COR-L47 (cell line): ENCODE data around the gene UTS2R.
A peak's percentile ranks its signal among the peaks of the same experiment; 100 is the strongest.
"Not testable (repeated sequence)": the region's sequence is repeated elsewhere in the genome, so short reads cannot be mapped to it uniquely, and the experiment has no call there.

Experiments used
- DNase-seq: peaks from one replicate; lab custom pipeline; 2025; lab: John Stamatoyannopoulos, UW

Gene UTS2R

DNA sequence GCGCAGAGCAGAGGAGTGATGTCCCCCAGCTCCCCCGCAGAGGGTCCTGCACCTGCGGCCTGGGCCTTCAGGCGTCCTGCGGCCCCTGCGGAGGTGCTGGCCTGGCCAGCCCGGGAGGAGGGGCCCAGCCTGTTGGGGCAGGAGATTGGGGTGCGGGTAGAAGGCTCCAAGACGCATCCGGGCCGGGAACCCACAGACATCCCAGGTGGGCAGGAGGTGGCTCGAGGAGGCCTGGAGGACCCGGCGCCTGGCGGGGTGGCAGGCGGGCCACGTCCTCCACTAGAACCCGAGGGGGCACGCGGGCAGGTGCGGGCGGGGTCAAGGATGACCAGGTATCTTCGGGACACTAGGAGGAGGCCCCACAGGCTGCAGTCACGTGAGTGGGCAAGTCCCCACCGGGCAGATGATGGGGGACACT is 37.4 kb upstream of the UTS2R start:
- no peak for DNase-seq

DNA sequence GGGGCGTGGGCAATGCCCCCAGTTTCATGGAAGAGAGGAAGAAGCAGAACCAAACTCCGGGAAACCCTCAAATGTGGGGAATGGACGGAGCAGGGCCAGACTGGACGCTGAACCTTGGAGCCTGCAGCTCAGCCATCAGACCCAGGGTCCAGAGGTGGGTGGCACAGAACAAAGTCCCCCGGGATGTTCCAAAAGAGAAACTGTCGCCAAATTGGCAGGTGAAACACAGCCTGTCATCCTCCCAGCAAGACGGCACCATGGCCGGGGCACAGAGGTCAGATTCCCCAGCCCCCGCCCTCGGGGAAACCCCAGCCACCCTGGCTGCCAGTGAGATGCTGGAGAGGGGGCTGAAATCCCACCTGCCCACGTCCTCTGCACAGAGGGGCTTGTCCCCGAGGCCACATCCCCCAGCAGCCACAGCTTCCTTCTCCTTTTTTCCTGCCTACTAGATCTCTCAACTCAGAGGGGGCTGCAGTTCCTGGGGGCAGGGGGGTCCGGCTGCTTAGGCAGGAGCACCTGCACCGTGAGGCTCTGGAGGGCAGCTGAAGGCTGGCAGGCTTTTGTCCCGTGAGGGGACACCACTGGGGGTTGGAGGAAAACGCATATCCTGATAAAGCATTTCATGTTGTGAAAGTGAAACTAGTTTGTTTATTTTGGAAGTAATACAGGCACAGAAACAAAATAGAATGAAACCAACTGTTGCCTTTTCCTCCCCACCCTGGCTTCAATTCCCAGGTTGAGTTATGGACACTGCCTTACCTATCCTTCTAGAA is 36.8 kb upstream of the UTS2R start:
- no peak for DNase-seq

DNA sequence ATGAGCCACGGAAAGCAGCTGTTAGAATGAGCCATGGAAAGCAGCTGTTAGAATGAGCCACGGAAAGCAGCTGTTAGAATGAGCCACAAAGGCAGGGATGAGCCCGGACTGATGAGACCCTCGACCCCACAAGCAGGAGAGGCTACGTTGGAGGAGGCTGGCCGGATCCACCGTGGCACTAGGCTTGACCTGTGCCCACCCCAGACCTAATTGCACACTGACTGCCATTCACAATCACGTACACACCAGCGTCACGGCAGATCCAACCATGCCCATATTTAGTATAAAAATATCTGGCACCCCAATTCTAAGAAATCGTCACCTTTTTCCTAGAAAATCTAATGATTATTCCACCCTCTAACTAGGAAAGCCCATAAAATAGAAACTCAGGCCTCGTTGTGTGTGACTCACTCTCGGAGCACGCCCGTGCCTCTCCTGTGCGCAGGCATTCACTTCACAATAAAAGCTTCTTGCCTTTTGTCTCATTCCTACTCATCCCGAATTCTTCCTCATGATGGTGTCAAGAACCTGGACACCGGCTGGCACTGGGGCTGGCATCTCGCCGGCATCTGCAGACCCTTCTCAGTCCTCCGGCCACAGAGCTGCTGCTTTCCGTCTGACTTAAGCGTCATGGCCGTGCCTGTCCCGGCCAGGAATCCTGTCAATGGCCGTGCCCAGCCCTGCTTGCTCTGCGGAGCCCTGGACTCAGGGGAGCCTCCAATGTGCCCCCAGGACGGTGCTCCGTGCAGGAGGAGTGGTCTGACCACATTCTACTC is 32.5 kb upstream of the UTS2R start:
- DNase-seq: no peak

DNA sequence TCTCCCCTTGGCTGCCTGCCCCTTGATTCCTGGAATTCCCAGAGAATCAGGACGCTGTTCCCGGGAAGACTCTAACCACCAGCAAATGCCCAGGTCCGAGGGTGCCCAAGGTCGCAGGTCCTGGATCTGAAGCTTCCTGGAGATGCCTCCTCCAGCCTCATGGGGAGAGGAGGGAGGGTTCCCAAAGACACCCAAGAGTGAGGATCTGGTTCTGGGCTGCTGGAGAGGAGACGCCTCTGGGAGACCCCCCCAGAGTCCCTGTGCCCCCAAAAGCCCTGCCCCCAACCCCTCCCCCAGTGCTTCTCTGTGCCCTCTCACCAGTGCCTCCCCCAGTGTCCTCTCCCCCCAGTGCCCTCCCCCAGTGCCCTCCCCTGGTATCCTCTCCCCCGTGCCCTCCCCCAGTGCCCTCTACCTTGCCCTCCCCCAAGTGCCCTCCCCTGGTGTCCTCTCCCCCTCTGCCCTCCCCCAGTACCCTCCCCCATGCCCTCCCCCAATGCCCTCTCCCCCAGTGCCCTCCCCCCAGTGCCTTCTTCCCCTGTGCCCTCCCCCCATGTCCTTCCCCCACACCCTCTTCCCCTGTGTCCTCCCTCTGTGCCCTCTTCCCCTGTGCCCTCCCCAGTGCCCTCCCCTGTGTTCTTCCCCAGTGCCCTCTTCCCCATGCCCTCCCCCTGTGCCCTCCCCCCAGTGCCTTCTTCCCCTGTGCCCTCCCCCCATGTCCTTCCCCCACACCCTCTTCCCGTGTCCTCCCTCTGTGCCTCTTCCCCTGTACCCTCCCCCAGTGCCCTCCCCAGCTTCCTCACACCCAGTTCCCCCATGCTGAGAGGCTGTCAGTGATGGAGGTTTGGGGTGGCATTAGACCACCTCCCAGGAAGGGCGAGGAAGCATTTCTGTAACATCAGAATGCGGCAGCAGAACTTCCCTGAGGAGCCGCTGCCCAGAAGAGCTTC is 31.7 kb upstream of the UTS2R start:
- DNase-seq: no peak

DNA sequence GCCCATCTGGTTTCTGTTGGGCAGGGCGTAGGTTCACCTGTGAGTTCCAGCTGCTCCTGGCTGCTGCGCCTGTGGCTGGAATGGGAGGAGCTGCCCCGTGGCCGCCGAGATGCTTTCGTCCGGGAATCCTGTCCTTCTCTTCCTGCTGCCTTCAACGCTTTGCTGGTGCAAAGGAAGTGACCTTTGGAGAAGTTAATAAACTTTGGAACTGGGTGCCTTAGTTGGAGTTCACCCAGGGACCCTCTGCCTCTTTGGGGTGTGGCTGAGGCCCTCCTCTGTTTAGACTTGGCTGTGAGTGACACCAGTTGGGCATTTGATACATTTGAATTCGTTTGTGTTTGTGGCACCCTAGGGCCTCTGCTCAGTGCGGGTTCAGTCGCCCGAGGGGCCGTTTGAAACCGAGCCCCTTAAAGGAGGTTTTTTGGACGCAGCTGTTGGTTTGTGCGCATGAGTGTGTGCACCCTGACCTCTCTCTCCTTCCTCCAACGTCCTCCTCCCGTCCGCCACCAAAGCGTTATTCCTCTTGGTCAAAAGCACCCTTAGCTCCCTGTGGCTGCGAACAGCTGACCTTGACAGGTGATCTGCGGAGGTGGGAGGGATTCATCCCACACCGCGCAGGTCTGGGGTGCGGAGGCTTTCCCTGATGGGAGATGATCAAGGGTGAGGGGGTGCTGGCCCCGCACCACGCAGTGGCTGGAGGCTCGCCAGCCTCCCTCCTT is 29.0 kb upstream of the UTS2R start:
- DNase-seq: no peak

DNA sequence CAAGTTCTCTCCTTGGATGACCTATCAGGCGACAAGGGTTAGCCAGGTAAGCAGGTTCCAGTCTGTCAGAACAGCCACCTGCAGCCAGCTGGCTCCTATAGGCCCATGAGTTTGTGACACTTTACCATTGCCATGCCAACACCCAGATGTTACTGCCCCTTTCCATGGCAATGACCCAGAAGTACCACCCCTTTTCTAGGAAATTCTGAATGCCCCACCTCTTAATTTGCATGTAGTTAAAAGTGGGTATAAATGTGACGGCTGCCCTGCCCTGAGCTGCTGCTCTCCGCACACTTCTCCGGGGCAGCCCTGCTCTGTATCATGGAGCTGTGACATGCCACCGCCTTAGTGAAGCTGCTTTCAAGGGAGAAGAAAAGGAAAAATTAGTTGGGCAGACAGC is 28.0 kb upstream of the UTS2R start:
- DNase-seq: no peak

DNA sequence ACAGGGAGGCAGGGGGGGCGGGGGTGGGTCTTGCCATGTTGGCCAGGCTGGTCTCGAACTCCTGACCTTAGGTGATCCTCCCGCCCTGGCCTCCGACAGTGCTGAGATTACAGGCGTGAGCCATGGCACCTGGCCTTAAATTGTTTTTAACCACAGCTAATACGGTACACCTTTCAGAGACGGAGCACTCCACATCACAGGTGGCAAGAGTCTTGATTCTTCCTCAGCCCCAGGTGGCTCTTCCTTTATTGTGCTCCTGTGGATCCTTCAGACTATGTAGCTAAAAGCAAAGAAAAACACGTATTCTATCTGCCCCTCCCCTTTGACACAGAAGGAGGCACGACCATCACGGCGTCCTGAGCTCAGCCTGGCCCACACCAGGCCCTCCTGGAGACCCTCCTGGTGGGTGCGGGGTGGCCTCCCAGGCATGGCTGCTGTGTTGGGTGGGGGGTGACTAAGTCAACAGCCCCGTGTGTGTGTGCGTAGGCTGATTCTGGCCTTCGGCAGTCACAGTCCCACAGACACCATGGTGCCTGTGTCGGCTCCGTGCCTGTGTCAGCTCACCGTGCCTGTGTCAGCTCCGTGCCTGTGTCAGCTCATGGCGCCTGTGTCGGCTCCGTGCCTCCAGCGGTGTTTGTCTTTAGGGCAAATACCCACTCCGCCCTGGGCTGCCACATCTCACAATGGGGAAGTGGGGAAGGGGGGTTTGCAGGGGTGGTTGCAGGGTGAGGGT is 27.2 kb upstream of the UTS2R start:
- DNase-seq: no peak

DNA sequence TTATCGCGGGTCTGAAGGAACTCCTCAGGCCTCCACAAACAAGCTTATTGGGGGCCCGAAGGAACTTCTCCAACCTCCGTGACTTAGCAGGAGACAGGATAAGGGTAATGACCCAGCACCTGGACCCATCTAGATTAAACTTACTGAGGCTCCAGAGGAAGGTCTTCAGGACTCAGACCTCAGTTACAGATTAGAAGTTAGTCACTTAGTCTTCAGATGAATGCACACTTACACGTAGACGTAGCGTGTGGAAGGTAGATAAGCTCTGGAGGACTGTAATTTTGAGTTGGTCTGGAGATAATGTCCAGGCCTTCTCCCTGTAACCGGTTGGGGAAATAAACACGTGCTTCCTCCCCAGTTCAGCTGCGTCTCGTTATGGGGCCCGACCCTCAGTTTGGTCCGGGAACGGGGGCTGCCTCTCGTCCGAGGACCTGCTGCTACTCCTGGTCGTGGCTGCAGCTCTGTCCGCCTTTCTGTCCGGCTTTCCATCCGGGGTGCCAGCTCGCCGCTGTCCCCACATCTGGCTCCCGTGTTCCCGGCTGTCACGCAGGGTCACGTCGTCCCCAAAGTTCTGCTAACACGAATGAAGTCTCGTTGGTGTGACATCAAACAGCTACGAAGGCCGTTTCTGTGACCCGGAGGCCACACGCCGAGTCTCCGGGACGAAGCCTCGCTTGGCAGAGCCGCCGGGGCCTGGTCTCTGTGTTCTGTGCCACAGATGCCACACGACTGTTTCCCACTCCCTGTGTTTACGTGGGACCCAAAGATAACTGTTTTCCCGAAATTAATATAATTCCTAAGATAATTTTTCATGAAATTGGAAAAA is 26.2 kb upstream of the UTS2R start:
- DNase-seq: no peak

DNA sequence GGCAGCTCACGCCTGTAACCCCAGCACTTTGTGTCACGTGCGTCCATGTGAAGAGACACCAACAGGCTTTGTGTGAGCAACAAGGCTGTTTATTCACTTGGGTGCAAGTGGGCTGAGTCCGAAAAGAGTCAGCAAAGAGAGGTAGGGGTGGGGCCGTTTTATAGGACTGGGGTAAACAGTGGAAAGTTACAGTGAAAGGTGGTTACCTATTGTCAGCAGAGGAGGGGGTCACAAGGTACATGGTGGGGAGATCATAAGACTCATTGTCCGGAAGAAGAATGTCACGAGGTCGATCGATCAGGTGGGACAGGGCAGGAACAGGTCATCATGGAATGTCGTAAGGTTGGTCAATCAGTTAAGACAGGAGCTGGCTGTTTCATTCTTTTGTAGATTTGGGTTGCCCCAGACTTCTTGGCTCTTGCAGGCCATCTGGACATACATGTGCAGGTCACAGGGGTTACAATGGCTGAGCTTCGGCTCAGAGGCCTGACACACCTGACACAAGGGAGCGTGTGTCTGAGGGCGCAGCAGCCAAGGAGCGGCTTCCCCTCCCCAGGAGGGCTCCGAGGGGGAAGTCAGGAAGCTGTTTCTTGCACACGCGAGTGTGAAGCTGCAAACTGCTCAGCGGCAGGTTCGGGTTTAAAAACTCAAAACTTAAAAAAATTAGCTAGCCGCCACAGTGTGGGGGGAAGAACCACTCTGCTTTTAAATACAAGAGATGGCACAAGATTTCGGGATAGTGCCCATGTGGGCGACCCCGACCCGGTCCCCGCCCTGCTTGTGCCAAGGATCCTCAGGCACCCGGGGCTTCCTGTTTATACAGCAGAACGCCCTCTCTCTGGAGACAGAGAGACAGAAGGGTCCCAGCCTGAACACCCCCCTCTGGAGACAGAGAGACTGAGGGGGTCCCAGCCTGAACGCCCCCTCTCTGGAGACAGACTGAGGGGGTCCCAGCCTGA is 24.9 kb upstream of the UTS2R start:
- no peak for DNase-seq

DNA sequence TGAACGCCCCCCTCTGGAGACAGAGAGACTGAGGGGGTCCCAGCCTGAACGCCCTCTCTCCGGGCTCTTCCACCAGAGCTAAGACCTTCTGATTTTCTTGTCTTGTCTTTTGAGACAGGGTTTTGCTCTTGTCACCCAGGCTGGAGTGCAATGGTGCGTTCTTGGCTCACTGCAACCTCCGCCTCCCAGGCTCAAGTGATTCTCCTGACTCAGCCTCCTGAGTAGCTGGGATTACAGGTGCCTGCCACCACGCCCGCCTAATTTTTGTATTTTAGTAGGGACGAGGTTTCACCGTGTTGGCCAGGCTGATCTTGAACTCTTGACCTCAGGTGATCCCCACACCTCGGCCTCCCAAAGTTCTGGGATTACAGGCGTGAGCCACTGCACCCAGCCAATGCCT is 23.6 kb upstream of the UTS2R start:
- DNase-seq: not testable (repeated sequence)

DNA sequence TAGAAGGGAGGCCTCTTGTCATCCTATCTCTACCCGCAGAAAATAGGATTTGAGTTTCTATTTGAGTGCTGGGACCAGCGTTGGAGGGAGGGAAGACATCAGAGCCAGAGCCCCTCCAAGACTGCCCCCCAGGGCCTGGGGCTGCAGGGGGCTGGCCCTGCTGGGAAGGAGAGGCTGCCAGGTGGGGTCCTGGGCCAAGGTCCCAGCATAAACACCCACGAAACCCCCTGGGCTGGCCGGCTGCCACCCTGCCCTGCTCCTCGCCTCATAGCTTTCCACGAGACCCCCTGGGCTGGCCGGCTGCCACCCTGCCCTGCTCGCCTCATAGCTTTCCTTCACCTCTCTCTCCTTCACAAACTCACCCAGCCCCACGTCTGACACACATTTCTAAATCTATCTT is 23.1 kb upstream of the UTS2R start:
- no peak for DNase-seq

DNA sequence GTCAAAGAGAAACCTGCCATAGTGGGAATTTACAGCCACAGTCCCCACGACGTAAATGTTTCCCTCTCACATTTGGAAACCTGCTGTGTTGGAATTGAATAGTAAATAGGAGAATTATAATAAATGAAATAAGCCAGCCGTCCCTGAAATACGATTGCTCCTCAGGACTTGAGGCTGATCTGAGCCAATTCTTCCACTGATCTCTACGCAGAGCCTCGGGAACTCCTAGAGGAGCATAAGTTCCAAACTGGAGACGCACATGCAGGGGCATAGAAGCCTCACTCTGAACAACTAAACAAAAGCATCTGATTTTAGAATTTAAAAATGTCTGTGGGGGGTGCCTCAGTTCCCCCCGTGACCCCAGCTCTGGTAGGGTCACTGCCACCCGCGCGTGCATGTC is 22.7 kb upstream of the UTS2R start:
- no peak for DNase-seq

DNA sequence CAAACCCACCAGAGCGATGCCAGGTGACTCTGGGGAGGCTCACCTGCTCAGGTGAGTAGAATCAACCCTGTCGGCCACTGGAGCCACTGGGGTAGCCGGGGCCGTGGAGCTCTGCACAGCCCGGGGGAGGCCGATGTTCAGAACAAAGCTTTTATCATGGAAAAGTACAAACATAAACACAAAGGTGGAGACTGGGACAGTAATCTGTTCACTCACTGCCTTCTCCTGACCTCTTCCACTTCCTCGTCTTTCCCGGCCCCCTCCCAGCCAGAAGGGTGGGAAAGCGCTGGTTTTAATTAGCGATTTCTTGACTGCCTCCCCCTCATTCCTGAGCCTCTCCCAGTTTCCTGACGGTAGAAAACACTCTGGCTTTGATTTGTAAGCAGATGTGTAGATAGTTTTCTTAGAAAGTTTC is 22.3 kb upstream of the UTS2R start:
- DNase-seq: no peak

DNA sequence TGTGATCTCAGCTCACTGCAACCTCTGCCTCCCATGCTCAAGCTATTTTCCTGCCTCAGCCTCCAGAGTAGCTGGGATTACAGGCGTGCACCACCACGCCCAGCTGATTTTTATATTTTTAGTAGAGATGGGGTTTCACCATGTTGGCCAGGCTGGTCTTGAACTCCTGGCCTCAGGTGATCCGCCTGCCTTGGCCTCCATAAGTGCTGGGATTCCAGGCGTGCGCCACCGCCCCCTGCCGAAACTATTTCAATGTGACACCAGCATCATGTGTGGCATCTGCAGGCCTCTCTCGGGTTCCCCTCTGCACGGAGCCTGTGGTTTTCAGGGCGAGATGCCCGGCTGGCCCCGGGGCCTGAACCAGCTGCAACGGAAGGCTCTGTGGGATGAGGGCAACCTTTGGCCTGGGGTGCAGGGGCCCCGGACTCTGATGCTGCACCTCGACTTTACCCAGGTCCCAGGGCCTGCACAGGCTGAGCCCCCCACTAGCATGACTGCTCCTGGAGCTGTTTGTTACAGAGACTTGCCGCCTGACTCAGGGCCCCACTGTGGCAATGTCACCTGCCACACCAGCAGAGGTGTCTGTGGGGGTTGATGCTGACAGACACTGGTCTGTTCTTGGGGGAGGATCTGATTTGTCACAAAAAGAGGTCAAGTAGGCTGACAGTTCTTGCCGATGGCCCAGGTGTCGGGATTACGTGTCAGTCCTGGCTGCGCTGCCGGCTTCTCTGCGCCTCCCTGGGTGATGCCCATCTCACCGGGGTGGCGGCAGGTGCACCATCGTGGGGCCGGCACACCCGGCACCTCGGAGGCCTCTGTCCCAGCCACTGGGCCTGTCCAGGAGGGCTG is 21.2 kb upstream of the UTS2R start:
- no peak for DNase-seq

DNA sequence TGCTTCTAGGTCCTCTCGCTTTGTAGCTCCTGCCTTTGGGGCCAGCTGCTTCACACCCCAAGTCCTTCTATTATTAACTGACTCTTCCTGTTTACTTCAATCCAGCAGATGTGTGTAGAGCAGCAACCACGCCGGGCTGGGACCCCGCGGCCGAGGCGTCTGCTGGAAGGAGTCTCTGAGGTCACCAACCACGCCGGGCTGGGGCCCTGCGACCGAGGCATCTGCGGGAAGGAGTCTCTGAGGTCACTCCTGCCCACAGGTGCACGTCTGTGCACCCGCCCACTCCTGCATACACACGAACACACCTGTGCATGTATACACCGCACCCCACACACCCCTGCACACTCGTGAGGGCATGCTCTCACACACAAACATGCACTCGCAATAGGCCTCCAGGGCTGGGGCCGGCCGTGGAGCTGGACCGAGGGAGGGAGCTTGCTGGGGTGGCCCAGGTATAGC is 20.3 kb upstream of the UTS2R start:
- no peak for DNase-seq

DNA sequence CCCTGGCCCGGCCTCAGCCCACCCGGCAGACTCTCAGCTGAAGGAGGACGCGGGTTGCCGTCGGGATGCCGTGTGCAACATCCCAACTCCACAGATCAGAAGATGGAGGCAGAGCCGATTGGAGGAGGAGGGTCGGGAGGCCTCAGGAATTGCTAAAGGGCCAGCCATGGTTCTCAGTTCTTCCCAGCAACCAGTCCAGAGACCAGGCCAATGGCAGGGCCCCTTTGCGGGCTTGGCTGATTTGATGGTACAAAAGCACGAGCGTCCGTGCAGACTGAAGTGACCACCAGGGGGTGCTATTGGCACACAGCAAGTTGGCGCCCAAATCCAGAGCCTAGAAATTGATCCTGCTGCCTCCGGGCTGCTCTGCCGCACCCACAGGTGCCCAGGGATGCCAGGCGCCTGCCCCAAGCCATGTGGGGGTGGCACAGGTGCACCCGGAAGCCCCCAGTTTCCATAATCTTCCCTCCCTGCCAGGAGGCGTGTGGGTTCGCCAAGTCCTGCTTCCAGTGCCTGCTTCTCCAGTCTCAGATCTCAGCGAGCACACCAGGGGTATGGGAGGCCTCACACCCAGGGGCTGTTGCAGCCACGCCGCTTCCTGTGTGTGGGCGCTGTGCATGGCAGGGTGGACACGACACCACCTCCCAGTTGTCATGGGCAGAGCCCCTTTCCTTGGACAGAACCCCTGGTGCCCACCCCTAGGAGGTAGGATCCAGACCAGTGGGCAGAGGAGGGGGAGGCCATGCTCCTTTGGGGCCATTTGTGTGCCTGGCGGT is 19.7 kb upstream of the UTS2R start:
- DNase-seq: peak; percentile 86

DNA sequence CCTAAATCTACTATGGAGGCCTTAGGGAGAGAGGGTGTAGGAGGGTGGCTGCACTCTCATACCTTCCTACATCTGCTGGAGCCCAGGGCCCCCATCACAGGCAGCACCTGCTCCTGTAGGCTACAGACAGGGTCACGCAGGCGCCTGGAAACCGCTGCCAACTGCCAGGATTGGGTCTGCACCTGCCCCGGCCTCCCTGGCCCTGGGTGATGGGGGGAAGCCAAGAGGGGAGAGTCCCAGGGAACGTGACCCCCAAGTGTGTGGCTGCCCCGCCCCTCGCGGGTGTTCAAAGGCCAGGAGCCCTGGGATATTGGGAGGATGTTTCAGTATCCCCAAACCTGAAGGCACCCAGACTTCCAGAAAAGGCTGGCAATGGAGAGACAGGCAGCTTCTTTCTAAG is 18.1 kb upstream of the UTS2R start:
- DNase-seq: no peak
